ENCODE data around the gene ADGRV1. TPM values are rescaled to one million over a fixed set of nuclear protein-coding genes. Genes with fewer than 3 reads are reported as not detected.
"Not testable (repeated sequence)": the region's sequence is repeated elsewhere in the genome, so short reads cannot be mapped to it uniquely, and the experiment has no call there.

The ADGRV1 gene
- total RNA-seq, 4 donors from 2014 or later, result 6.0 to 37.0 (median 10.6) TPM

DNA sequence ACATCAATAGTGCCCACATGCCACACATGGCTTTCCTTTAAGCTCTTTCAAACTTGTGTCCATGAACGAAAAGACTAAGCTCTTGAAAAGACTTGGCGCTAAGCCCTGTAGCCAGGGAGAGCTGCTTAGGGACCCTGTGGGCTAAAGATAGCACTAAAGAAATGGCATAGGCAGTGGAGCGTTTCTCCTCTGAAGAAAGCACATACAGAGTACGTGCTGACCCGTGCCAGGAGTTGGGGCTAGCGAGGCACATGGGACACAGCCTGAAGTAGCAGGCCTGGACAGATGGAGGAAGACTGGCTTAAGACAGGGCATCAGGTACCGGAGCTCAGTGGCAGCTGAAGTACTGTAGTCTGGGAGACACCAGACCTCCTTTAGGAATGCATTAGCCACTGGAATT is 39.7 kb downstream of the ADGRV1 start:
- no peak overlapping the region for H3K4me3 ChIP-seq
- in situ Hi-C loops (cut with MboI; ENCODE audit: low pct_ligation_motif_present in 1 of 4, low pct_unique_long_range_greater_than_20kb in 1 of 4, low sequenced_read_pairs in 3 of 4) (no loop called here), intact Hi-C loops (cut with DNase I; ENCODE audit: low total_unique reads) (no loop called here)
- no peaks in the 10 kb centered on the region for H3K36me3 ChIP-seq
- no peak for DNase-seq
- TF ChIP-seq POLR2AphosphoS5 (IDR thresholded peaks at IDR 0.05) (no peak), POLR2A (IDR thresholded peaks at IDR 0.05) (no peak), EP300 (IDR thresholded peaks at IDR 0.05; ENCODE audit: low read depth) (no peak)
- TF ChIP-seq, protein P1, sequence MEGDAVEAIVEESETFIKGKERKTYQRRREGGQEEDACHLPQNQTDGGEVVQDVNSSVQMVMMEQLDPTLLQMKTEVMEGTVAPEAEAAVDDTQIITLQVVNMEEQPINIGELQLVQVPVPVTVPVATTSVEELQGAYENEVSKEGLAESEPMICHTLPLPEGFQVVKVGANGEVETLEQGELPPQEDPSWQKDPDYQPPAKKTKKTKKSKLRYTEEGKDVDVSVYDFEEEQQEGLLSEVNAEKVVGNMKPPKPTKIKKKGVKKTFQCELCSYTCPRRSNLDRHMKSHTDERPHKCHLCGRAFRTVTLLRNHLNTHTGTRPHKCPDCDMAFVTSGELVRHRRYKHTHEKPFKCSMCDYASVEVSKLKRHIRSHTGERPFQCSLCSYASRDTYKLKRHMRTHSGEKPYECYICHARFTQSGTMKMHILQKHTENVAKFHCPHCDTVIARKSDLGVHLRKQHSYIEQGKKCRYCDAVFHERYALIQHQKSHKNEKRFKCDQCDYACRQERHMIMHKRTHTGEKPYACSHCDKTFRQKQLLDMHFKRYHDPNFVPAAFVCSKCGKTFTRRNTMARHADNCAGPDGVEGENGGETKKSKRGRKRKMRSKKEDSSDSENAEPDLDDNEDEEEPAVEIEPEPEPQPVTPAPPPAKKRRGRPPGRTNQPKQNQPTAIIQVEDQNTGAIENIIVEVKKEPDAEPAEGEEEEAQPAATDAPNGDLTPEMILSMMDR (IDR thresholded peaks at IDR 0.05), result no peak
- WGBS, 2 donors (ENCODE audit: low coverage in 1 of 2), result 76 to 79% methylated on average over 4 to 7 of the region's 7 CpGs
- no peaks in the 10 kb centered on the region for H3K27me3 ChIP-seq
- H3K4me1 ChIP-seq, result no peaks in the 10 kb centered on the region
- H3K9me3 ChIP-seq, result no peaks in the 10 kb centered on the region
- H3K27ac ChIP-seq, result no peak overlapping the region

DNA sequence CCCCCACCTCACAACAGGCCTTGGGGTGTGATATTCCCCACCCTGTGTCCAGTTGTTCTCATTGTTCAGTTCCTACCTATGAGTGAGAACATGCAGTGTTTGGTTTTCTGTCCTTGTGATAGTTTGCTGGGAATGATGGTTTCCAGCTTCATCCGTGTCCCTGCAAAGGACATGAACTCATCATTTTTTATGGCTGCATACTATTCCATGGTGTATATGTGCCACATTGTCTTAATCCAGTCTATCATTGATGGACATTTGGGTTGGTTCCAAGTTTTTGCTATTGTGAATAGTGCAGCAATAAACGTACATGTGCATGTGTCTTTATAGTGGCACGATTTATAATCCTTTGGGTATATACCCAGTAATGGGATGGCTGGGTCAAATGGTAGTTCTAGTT is 41.7 kb downstream of the ADGRV1 start:
- intact Hi-C loops (cut with DNase I; ENCODE audit: low total_unique reads); H3K27ac ChIP-seq; DNase-seq; H3K9me3 ChIP-seq; H3K4me3 ChIP-seq; H3K36me3 ChIP-seq; H3K27me3 ChIP-seq; H3K4me1 ChIP-seq: not testable (repeated sequence)
- in situ Hi-C loops (cut with MboI; ENCODE audit: low pct_ligation_motif_present in 1 of 4, low pct_unique_long_range_greater_than_20kb in 1 of 4, low sequenced_read_pairs in 3 of 4), result loop anchor here in 1 of 4 donors (10.0 kb wide), 1 partner anchor 166 kb away; no protein-coding TSS in a partner anchor
- WGBS, 2 donors (ENCODE audit: low coverage in 1 of 2), result 92 to 100% methylated on average over 2 to 3 of the region's 3 CpGs

DNA sequence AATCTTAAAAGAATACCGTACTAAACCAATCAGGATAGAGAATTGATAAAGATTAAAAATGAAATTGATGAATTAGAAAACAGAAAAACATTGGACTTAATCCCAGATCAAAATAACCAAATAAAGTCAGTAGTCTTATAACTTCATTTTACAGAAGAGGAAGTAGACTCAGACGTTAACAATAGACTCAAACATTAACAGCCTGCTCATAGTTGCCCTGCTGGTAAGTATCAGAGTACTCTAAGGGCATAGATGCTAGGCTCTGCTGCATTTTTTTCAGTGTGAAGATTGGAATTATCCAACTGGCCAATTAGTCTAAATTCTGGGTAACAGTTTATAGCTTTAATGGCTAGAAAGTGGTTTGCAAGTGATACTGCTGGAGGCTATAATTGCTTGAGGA is 42.9 kb downstream of the ADGRV1 start:
- H3K27me3 ChIP-seq, result no peaks in the 10 kb centered on the region
- H3K27ac ChIP-seq, result no peak overlapping the region
- H3K4me3 ChIP-seq, result no peak overlapping the region
- WGBS, 2 donors (ENCODE audit: low coverage in 1 of 2), result 38 to 54% methylated on average over 2 of the region's 2 CpGs
- no peaks in the 10 kb centered on the region for H3K9me3 ChIP-seq
- TF ChIP-seq POLR2A (IDR thresholded peaks at IDR 0.05) (no peak), POLR2AphosphoS5 (IDR thresholded peaks at IDR 0.05) (no peak)
- TF ChIP-seq, protein P1 (IDR thresholded peaks at IDR 0.05), result no peak
- H3K36me3 ChIP-seq, result no peaks in the 10 kb centered on the region
- intact Hi-C loops (cut with DNase I; ENCODE audit: low total_unique reads), result no loop called here
- in situ Hi-C loops (cut with MboI; ENCODE audit: low pct_ligation_motif_present in 1 of 4, low pct_unique_long_range_greater_than_20kb in 1 of 4, low sequenced_read_pairs in 3 of 4), result loop anchor here in 1 of 4 donors (10.0 kb wide), 1 partner anchor 167 kb away; no protein-coding TSS in a partner anchor
- DNase-seq, result no peak
- H3K4me1 ChIP-seq, result peaks cover 0 to 4% (median 1%) of the 10 kb centered on the region in 4 donors

DNA sequence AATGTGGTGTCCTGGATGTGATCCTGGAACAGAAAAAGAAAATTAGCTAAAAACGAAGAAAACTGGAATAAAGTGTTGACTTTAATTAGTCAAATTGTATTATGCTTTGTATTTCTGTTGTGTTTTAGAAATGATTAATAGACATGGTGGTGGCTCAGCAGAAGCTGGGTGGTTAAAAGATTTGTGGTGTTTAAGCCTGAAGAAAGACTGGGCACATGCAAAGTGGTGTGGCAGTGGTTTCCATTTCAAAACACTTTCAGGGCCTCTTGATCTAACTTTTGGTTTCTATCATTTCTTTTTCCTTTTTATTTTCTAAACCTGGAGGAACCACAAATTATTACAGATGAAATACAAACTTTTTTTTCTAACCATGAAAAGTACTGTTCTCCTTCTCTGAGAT is 44.1 kb downstream of the ADGRV1 start:
- H3K4me3 ChIP-seq, result no peak overlapping the region
- no peaks in the 10 kb centered on the region for H3K9me3 ChIP-seq
- no peaks in the 10 kb centered on the region for H3K27me3 ChIP-seq
- no peak overlapping the region for H3K27ac ChIP-seq
- in situ Hi-C loops (cut with MboI; ENCODE audit: low pct_ligation_motif_present in 1 of 4, low pct_unique_long_range_greater_than_20kb in 1 of 4, low sequenced_read_pairs in 3 of 4), result loop anchor here in 1 of 4 donors (10.0 kb wide), 1 partner anchor 168 kb away; no protein-coding TSS in a partner anchor
- WGBS, 2 donors (ENCODE audit: low coverage in 1 of 2), result 68 to 88% methylated on average over 1 of the region's 1 CpG
- DNase-seq, result no peak
- TF ChIP-seq EP300 (IDR thresholded peaks at IDR 0.05; ENCODE audit: low read depth), result no peak
- TF ChIP-seq, protein P1 (IDR thresholded peaks at IDR 0.05), result no peak
- TF ChIP-seq POLR2AphosphoS5 (IDR thresholded peaks at IDR 0.05), result no peak
- TF ChIP-seq POLR2A (IDR thresholded peaks at IDR 0.05), result no peak
- H3K4me1 ChIP-seq, result peaks cover 0 to 4% (median 1%) of the 10 kb centered on the region in 4 donors
- no peaks in the 10 kb centered on the region for H3K36me3 ChIP-seq
- intact Hi-C loops (cut with DNase I; ENCODE audit: low total_unique reads), result no loop called here

DNA sequence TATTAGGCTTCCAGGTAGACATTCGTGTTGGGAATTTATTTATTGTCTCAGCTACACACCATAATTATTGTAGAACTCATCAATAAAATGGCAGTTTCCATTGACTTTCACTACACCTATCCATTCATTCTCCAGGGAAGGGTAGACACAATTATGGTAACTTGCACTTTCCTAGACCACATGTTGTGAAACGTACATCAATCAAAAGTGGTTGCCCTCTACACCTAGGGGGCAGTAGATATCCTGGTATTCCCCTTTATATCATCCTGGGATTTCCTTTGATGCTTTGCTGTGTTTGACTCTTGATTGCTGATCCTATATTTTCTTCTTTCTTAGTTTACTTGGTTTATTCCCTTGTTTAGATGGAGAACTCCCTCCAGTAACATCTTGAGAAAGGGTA is 47.9 kb downstream of the ADGRV1 start:
- intact Hi-C loops (cut with DNase I; ENCODE audit: low total_unique reads), result no loop called here
- Histone ChIP-seq H3K27me3 (no peaks in the 10 kb centered on the region), H3K4me3 (no peak overlapping the region), H3K36me3 (no peaks in the 10 kb centered on the region), H3K9me3 (no peaks in the 10 kb centered on the region), H3K27ac (no peak overlapping the region), H3K4me1 (peaks cover 0 to 4% (median 1%) of the 10 kb centered on the region in 4 donors)
- no peak for DNase-seq
- in situ Hi-C loops (cut with MboI; ENCODE audit: low pct_ligation_motif_present in 1 of 4, low pct_unique_long_range_greater_than_20kb in 1 of 4, low sequenced_read_pairs in 3 of 4), result loop anchor here in 1 of 4 donors (10.0 kb wide), 1 partner anchor 172 kb away; no protein-coding TSS in a partner anchor
- 36% methylated on average over 2 of the region's 2 CpGs for WGBS, 2 donors (ENCODE audit: low coverage in 1 of 2)
- TF ChIP-seq POLR2A (IDR thresholded peaks at IDR 0.05), result no peak
- TF ChIP-seq, protein P1 (IDR thresholded peaks at IDR 0.05), result peak in 1 of 5 experiments; percentile 26
